ENCODE results near the gene NYNRIN. TPM values are rescaled to one million over a fixed set of nuclear protein-coding genes. Genes with fewer than 3 reads are reported as not detected.

Gene NYNRIN
- total and polyA plus RNA-seq, 2 of the 8 experiments (the other 6 are each of a cell fraction or from before 2014, with no cell fraction given): 15.2 to 18.3 TPM

DNA sequence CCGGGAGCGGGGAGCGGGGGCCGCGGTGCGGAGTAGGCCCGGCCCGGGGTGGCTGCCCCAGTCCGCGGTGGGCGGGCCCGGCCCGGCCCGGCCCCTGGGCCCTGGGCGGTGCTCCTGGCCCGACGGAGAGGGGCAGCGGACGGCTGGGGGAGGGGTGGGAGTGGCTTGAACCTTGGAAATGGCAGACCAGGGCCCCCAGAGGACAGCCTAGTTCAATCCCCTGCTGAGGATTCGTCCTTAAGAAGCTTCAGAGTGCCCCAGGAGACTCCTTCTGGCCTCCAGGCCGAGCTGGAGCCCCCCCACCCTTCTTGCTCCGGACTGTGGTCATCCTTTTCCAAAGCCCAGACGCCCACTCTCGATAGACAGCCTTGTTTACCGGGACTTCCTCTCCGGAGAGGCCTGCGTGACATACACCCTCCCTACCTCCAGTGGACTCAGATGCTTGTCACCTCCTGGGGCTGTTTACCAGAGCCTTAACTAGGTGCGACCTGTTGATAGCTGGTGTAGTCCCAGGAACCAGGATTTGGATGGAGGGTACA, 31.4 kb downstream of the NYNRIN start:
- Histone ChIP-seq H2BK120ac (replicated peaks; ENCODE audit: low read depth, low read length) (no peak overlapping the region), H3K79me2 (ENCODE audit: control insufficient read depth in 1 of 2, insufficient read depth in 2 of 2, low read length in 2 of 2) (no peaks in the 10 kb centered on the region), H3K4me1 (replicated peaks in 1 of 4; ENCODE audit: control insufficient read depth in 3 of 4, insufficient read depth in 4 of 4, low read length in 3 of 4) (peaks cover 6 to 21% (median 15%) of the 10 kb centered on the region in 4 experiments), H2AFZ (ENCODE audit: low read length) (no peak overlapping the region), H3K36me3 (ENCODE audit: control insufficient read depth in 2 of 4, insufficient read depth in 4 of 4, low read length in 3 of 4) (0 out of 8 replicates have a peak, but pooled peaks cover 0 to 4% (median 0%) of the 10 kb centered on the region in 4 experiments), H3K23ac (ENCODE audit: insufficient read length) (no peak overlapping the region), H3K18ac (ENCODE audit: extremely low read depth, low read length) (no peak overlapping the region), H4K20me1 (replicated peaks in 1 of 2; ENCODE audit: control insufficient read depth in 1 of 2, insufficient read depth in 2 of 2, low read length in 2 of 2) (peaks cover 0 to 3% of the 10 kb centered on the region in 2 experiments), H2BK5ac (ENCODE audit: low read depth, low read length) (0 out of 2 replicates have a peak overlapping the region, but pooled peaks have one; percentile 15), H4K5ac (ENCODE audit: insufficient read length, low read depth, low read length) (no peak overlapping the region), H3K56ac (replicated peaks; ENCODE audit: insufficient read length, low read depth, low read length) (no peak overlapping the region), H2BK20ac (ENCODE audit: low read length) (no peak overlapping the region), H3K23me2 (ENCODE audit: low read depth, low read length) (peaks cover 5% of the 10 kb centered on the region; the same call in 1 of the 2 replicates), H3K27ac (ENCODE audit: low read depth, low read length) (peak overlapping the region; percentile 54; the same call in 1 of the 2 replicates), H4K8ac (ENCODE audit: extremely low read depth, insufficient read depth, low read length) (no peak overlapping the region; the same call in 1 of the 2 replicates), H2BK12ac (ENCODE audit: low read depth, low read length) (peak overlapping the region; percentile 53; the same call in 1 of the 2 replicates), H3K27me3 (replicated peaks in 1 of 4; ENCODE audit: control insufficient read depth in 3 of 4, extremely low read depth in 1 of 4, insufficient read depth in 3 of 4, low read length in 3 of 4) (peaks cover 0 to 17% (median 1%) of the 10 kb centered on the region in 4 experiments; a peak in 3 of 7 replicates), H3K4me2 (ENCODE audit: insufficient read depth in 1 of 2, low read depth in 2 of 2, low read length in 2 of 2) (peak overlapping the region; percentile 85 to 89), H3K14ac (ENCODE audit: insufficient read length) (no peak overlapping the region), H3K9ac (replicated peaks in 1 of 4; ENCODE audit: extremely low read depth in 1 of 4, low read depth in 3 of 4, low read length in 3 of 4) (peak overlapping the region; percentile 12 to 84 (median 29); a peak in 5 of 7 replicates), H3K79me1 (ENCODE audit: low read depth, low read length) (no peaks in the 10 kb centered on the region), H2BK15ac (ENCODE audit: low read length) (no peak overlapping the region), H3K4me3 (ENCODE audit: extremely low read depth in 1 of 4, insufficient read depth in 2 of 4, low read depth in 3 of 4, low read length in 4 of 4) (peak overlapping the region; percentile 52 to 76 (median 72)), H3K4ac (replicated peaks; ENCODE audit: insufficient read length, low read depth, low read length) (no peak overlapping the region), H3K9me3 (ENCODE audit: insufficient read depth in 2 of 2, low read depth in 1 of 2, low read length in 1 of 2) (no peaks in the 10 kb centered on the region), H4K91ac (replicated peaks; ENCODE audit: insufficient read length, low read length) (no peak overlapping the region), H2AK5ac (ENCODE audit: low read depth, low read length) (no peak overlapping the region)
- ChIA-PET POLR2A (ENCODE audit: partially characterized antibody) (interaction anchor here (0.6 to 5.4 kb wide), 22 partner anchors 12 to 289 kb away, joined by 3 to 46 read pairs (median 5); partner anchors contain the start of genes ADCY4, EMC9, NFATC4 and NYNRIN), CTCF (ENCODE audit: partially characterized antibody) (interaction anchor here (1.4 to 21.3 kb wide), 19 partner anchors 10 to 150 kb away, joined by 3 to 664 read pairs (median 21); partner anchors contain the start of genes ADCY4, CIDEB, DHRS1 and NFATC4)
- peak in 1 of 2 experiments; percentile 82 for DNase-seq (ENCODE audit: low read depth in 1 of 2, low spot score in 2 of 2)
- FAIRE-seq: no peak
- 2% methylated on average over 26 of the region's 28 CpGs; no CpG with 5 or more reads in 1 of the 2 experiments for WGBS, 2 experiments (ENCODE audit: extremely low coverage in 1 of 2, insufficient coverage in 1 of 2, insufficient read length in 1 of 2, insufficient replicate concordance in 2 of 2, low coverage in 1 of 2, low lambda C conversion rate in 2 of 2, missing lambda C conversion rate in 1 of 2)
- TF ChIP-seq CBX8 (IDR thresholded peaks at IDR 0.05; ENCODE audit: borderline replicate concordance, low read depth, low read length) (no peak), E2F6 (IDR thresholded peaks at IDR 0.05) (no peak), KDM1A (IDR thresholded peaks at IDR 0.05; ENCODE audit: borderline replicate concordance, low read length) (no peak), YY1 (IDR thresholded peaks at IDR 0.05; ENCODE audit: low read depth, low read length) (0 out of 2 replicates have a peak, but pooled peaks have one; percentile 4), BACH1 (IDR thresholded peaks at IDR 0.05; ENCODE audit: low read length) (no peak), ASH2L (IDR thresholded peaks at IDR 0.05; ENCODE audit: low read length) (peak; percentile 49), TAF1 (IDR thresholded peaks at IDR 0.05; ENCODE audit: low read depth, low read length) (0 out of 2 replicates have a peak, but pooled peaks have one; percentile 21), POU5F1 (IDR thresholded peaks at IDR 0.05; ENCODE audit: low read depth, low read length) (no peak), GTF2F1 (IDR thresholded peaks at IDR 0.05; ENCODE audit: borderline replicate concordance, low read depth, low read length) (no peak), EP300 (IDR thresholded peaks at IDR 0.05; ENCODE audit: borderline replicate concordance in 1 of 2, low read depth in 2 of 2, low read length in 2 of 2) (no peak), TCF12 (IDR thresholded peaks at IDR 0.05; ENCODE audit: low read depth, low read length) (no peak), EGR1 (IDR thresholded peaks at IDR 0.05; ENCODE audit: borderline replicate concordance, low read depth, low read length) (no peak)

Measured in H1 (cell line).